Neural cell (in vitro differentiated cells): ENCODE data around the gene SEC24D. TPM values are rescaled to one million over a fixed set of nuclear protein-coding genes. Genes with fewer than 3 reads are reported as not detected.

ENCODE experiments used
- H2AFZ ChIP-seq: fragments of 200-600, 300-800 bp; sonication (generic), shearing (Covaris generic); 2 replicates; pipeline ENCODE4 v1.6.0; 2014; ENCODE audit warnings: low read depth, mild to moderate bottlenecking, antibody characterized with exemption, low read length, moderate library complexity
- H3F3A ChIP-seq: fragments of 200-600 bp; shearing (Covaris generic); 2 replicates; pipeline ENCODE4 v1.6.1; 2016; ENCODE audit warnings: mild to moderate bottlenecking, moderate library complexity, mixed read lengths, antibody characterized with exemption, low read length; ENCODE audit not compliant: insufficient read depth, poor library complexity, severe bottlenecking
- H3K27ac ChIP-seq: fragments of 200-600, 300-800 bp; sonication (generic), shearing (Covaris generic); 2 replicates; pipeline ENCODE4 v1.5.1; 2014; ENCODE audit warnings: mild to moderate bottlenecking, low read length, moderate library complexity
- H3K27me3 ChIP-seq: fragments of 300-800, 200-600 bp; sonication (generic), shearing (Covaris generic); 2 replicates; pipeline ENCODE4 v1.6.0; 2014; ENCODE audit warnings: mild to moderate bottlenecking, low read depth, low read length, moderate library complexity; ENCODE audit not compliant: insufficient read depth
- H3K36me3 ChIP-seq: fragments of 300-800, 200-600 bp; sonication (generic), shearing (Covaris generic); 2 replicates; pipeline ENCODE4 v1.5.1; 2014; ENCODE audit warnings: mild to moderate bottlenecking, antibody characterized with exemption, low read length, moderate library complexity; ENCODE audit not compliant: insufficient read depth
- H3K4me2 ChIP-seq: fragments of 300-800, 200-600 bp; sonication (generic), shearing (Covaris generic); 2 replicates; pipeline ENCODE4 v1.6.0; 2014; ENCODE audit warnings: mild to moderate bottlenecking, low read length
- H3K4me3 ChIP-seq: fragments of 300-800, 200-600 bp; sonication (generic), shearing (Covaris generic); 2 replicates; pipeline ENCODE4 v1.5.1; 2014; ENCODE audit warnings: mild to moderate bottlenecking, low read length, moderate library complexity
- H3K79me2 ChIP-seq: fragments of 200-600 bp; shearing (Covaris generic); replicated peaks from 2 replicates; pipeline ENCODE4 v1.6.0; 2014; ENCODE audit warnings: mild to moderate bottlenecking, low read length, moderate library complexity; ENCODE audit not compliant: insufficient read depth
- H3K9ac ChIP-seq: fragments of 300-800, 200-600 bp; sonication (generic), shearing (Covaris generic); 2 replicates; pipeline ENCODE4 v1.6.1; 2016; ENCODE audit warnings: mild to moderate bottlenecking, low read length, mixed read lengths
- H3K9me2 ChIP-seq: fragments of 200-600 bp; shearing (Covaris generic); 2 replicates; pipeline ENCODE4 v1.6.1; 2016; ENCODE audit warnings: mild to moderate bottlenecking, low read length, mixed read lengths; ENCODE audit not compliant: insufficient read depth
- H3K9me3 ChIP-seq: fragments of 200-600, 300-800 bp; sonication (generic), shearing (Covaris generic); 2 replicates; pipeline ENCODE4 v1.6.1; 2016; ENCODE audit warnings: mild to moderate bottlenecking, mixed run types, low read length, moderate library complexity, mixed read lengths
- H4K20me1 ChIP-seq: fragments of 200-600 bp; shearing (Covaris generic); 2 replicates; pipeline ENCODE4 v1.6.1; 2016; ENCODE audit warnings: mild to moderate bottlenecking, mixed run types; ENCODE audit not compliant: insufficient read depth
- EP300 ChIP-seq: fragments of 450-650 bp; conservative IDR thresholded peaks from 2 replicates; pipeline ENCODE4 v1.6.1; 2014; ENCODE audit warnings: antibody characterized with exemption, mild to moderate bottlenecking, moderate library complexity; ENCODE audit not compliant: poor library complexity, severe bottlenecking
- EZH2 ChIP-seq: fragments of 200-600, 300-800 bp; shearing (Covaris generic), sonication (generic); IDR thresholded peaks from 2 replicates; pipeline ENCODE4 v1.6.1; 2014; ENCODE audit warnings: antibody characterized with exemption, low read length, borderline replicate concordance, mild to moderate bottlenecking; ENCODE audit not compliant: insufficient read depth, poor library complexity, severe bottlenecking
- MXI1 ChIP-seq: fragments of 450-650 bp; conservative IDR thresholded peaks from 2 replicates; pipeline ENCODE4 v1.6.1; 2014; ENCODE audit warnings: antibody characterized with exemption, mild to moderate bottlenecking; ENCODE audit not compliant: poor library complexity, severe bottlenecking
- POLR2AphosphoS5 ChIP-seq: IDR thresholded peaks from 2 replicates; pipeline ENCODE4 v1.6.1; 2012
- RAD21 ChIP-seq: fragments of 450-650 bp; conservative IDR thresholded peaks from 2 replicates; pipeline ENCODE4 v1.6.1; 2014; ENCODE audit warnings: antibody characterized with exemption, mild to moderate bottlenecking, moderate library complexity
- SMC3 ChIP-seq: fragments of 450-650 bp; conservative IDR thresholded peaks from 2 replicates; pipeline ENCODE4 v1.6.1; 2014; ENCODE audit warnings: antibody characterized with exemption, mild to moderate bottlenecking, moderate library complexity; ENCODE audit not compliant: poor library complexity
- TAF1 ChIP-seq: IDR thresholded peaks from 2 replicates; pipeline ENCODE4 v1.6.1; 2012; ENCODE audit warnings: low read depth
- polyA plus RNA-seq: library from polyadenylated mRNA; depleted of rRNA; stranded (reverse); fragments of >200 nt; gene quantifications from 2 replicates; pipeline ENCODE4 v1.2.3, GENCODE V29; 2014
- TF ChIP-seq, protein P1 (sequence below): fragments of 450-650 bp; IDR thresholded peaks from 2 replicates; pipeline ENCODE4 v1.5.1; 2014; ENCODE audit warnings: antibody characterized with exemption, mild to moderate bottlenecking, moderate library complexity; ENCODE audit not compliant: poor library complexity, severe bottlenecking
- TF ChIP-seq, protein P2 (sequence below): IDR thresholded peaks from 2 replicates; pipeline ENCODE4 v1.6.1; 2012; ENCODE audit warnings: borderline replicate concordance

The SEC24D gene
- polyA plus RNA-seq, 1 donor from 2014 or later = 7.8 TPM

DNA sequence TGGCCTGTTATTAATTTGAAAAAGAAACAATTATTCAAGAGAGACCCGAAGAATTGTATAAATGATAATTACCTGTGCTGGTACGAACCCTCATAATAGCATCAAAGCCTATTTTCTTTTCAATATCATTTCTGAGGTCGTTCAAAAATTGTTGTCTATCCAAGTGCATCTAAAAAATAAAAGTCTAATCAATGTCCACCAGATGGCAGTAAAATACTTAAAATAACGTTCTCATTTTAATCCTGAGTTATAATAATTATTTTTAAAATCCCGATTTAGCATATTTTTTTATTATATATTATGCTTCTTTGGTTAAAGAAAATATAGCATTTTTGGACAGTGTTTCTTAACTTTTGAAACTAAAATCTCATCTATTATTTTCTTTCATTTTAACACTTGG is 95.1 kb downstream of the SEC24D start:
- H2AFZ ChIP-seq = no peak overlapping the region
- H3K79me2 ChIP-seq = no peaks in the 10 kb centered on the region
- no peak overlapping the region for H3K4me3 ChIP-seq
- TF ChIP-seq, protein P1, sequence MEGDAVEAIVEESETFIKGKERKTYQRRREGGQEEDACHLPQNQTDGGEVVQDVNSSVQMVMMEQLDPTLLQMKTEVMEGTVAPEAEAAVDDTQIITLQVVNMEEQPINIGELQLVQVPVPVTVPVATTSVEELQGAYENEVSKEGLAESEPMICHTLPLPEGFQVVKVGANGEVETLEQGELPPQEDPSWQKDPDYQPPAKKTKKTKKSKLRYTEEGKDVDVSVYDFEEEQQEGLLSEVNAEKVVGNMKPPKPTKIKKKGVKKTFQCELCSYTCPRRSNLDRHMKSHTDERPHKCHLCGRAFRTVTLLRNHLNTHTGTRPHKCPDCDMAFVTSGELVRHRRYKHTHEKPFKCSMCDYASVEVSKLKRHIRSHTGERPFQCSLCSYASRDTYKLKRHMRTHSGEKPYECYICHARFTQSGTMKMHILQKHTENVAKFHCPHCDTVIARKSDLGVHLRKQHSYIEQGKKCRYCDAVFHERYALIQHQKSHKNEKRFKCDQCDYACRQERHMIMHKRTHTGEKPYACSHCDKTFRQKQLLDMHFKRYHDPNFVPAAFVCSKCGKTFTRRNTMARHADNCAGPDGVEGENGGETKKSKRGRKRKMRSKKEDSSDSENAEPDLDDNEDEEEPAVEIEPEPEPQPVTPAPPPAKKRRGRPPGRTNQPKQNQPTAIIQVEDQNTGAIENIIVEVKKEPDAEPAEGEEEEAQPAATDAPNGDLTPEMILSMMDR = peak; percentile 61
- TF ChIP-seq EZH2 (no peak), EP300 (no peak), SMC3 (peak; percentile 68), TAF1 (no peak), MXI1 (no peak), POLR2AphosphoS5 (no peak), RAD21 (peak; percentile 64)
- TF ChIP-seq, protein P2, sequence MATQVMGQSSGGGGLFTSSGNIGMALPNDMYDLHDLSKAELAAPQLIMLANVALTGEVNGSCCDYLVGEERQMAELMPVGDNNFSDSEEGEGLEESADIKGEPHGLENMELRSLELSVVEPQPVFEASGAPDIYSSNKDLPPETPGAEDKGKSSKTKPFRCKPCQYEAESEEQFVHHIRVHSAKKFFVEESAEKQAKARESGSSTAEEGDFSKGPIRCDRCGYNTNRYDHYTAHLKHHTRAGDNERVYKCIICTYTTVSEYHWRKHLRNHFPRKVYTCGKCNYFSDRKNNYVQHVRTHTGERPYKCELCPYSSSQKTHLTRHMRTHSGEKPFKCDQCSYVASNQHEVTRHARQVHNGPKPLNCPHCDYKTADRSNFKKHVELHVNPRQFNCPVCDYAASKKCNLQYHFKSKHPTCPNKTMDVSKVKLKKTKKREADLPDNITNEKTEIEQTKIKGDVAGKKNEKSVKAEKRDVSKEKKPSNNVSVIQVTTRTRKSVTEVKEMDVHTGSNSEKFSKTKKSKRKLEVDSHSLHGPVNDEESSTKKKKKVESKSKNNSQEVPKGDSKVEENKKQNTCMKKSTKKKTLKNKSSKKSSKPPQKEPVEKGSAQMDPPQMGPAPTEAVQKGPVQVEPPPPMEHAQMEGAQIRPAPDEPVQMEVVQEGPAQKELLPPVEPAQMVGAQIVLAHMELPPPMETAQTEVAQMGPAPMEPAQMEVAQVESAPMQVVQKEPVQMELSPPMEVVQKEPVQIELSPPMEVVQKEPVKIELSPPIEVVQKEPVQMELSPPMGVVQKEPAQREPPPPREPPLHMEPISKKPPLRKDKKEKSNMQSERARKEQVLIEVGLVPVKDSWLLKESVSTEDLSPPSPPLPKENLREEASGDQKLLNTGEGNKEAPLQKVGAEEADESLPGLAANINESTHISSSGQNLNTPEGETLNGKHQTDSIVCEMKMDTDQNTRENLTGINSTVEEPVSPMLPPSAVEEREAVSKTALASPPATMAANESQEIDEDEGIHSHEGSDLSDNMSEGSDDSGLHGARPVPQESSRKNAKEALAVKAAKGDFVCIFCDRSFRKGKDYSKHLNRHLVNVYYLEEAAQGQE = no peak
- no peaks in the 10 kb centered on the region for H3K27me3 ChIP-seq
- no peaks in the 10 kb centered on the region for H4K20me1 ChIP-seq
- no peaks in the 10 kb centered on the region for H3K36me3 ChIP-seq
- no peaks in the 10 kb centered on the region for H3K9me2 ChIP-seq
- no peaks in the 10 kb centered on the region for H3K9me3 ChIP-seq
- H3K9ac ChIP-seq = no peak overlapping the region
- no peak overlapping the region for H3K4me2 ChIP-seq
- no peaks in the 10 kb centered on the region for H3F3A ChIP-seq
- no peak overlapping the region for H3K27ac ChIP-seq

DNA sequence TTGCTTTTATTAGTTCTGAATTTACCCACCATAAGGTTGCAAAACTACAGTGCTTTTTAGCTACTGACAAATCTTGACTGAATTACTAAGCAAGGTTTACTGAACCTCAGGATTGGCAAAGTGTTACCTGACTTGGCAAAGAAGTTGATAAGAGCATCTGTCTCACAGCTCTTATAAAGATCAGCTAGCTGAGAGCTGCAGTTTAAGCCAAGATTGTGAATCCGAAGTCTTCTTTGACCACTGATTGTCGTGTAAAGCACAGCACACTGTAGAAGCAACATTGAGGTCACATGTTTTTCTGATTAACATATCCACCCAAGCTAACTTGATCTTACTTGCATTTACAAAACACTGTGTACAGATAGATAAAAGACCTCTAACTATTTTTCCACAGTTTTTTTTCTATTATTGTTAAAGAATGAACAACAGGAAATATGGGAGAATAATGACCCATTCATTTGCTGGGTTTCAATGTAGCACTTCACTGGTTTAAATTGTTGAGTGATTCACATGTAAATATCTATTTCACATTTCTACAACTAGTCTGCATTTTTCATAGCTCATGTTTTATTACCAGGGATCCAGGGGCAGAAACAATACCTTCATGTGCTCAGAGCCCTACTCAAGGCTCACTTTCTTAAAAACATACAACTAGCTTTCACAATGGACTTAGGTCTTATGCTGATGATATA is 96.8 kb downstream of the SEC24D start:
- H3K4me2 ChIP-seq = no peak overlapping the region
- no peaks in the 10 kb centered on the region for H3K27me3 ChIP-seq
- no peaks in the 10 kb centered on the region for H3K36me3 ChIP-seq
- H3K27ac ChIP-seq = no peak overlapping the region
- no peaks in the 10 kb centered on the region for H3K9me3 ChIP-seq
- no peak overlapping the region for H3K9ac ChIP-seq
- TF ChIP-seq EZH2 (no peak), MXI1 (no peak)
- TF ChIP-seq, protein P2 = no peak
- no peaks in the 10 kb centered on the region for H3F3A ChIP-seq
- H4K20me1 ChIP-seq = no peaks in the 10 kb centered on the region
- no peaks in the 10 kb centered on the region for H3K79me2 ChIP-seq
- no peak overlapping the region for H3K4me3 ChIP-seq
- H3K9me2 ChIP-seq = no peaks in the 10 kb centered on the region
- no peak overlapping the region for H2AFZ ChIP-seq
